ENCODE data around the gene KIZ. TPM values are rescaled to one million over a fixed set of nuclear protein-coding genes. Genes with fewer than 3 reads are reported as not detected.

The KIZ gene
- total RNA-seq, 1 experiment from 2014 or later: 31.8 TPM

DNA sequence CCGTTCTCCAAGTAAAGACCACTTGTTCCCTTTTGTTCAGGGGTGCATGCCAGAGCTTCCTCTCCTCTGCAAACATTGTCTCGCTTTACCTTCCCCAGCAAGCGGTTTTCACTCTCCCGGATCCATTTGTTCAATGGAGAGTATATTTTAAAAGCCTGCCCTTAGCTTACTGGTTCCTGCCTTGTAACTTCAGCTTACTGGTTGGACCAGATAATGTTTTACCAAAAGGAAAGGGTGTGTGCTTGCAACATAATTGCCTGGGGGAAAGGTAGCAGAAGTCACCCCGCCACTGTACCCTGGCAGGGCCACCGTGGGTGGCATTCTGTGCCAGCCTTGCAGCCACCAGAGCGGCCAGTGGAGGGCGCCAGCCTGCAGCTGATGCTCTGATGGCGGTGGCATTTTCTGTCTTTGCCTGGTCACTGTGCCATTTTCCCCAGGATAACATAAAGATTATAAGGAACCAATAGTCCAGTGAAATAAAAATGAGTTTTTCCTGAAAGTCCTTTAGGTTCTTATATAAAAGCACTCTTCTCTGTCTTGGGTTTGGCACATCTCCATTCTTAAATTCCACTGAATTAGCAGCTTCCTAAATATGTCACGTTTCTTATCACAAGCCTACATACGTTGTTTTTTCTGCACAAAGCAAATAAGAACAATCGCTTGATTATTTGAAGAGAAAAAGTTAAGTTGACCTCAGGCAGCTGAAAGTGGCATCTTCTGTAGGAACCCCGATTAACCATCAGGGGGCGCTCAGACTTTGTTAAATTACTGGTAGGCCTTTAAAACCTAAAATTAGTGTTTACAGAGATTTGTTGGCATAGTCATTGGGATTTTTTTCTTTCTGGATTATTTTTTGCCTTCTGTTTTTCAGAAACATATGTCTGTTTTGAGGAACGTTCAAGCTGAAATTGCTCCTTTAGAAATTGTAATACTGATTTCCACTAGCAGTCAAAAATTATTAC is 109.9 kb downstream of the KIZ start:
- Mint-ChIP-seq H3K9me3 (ENCODE audit: unreplicated experiment) (no peaks in the 10 kb centered on the region), H3K4me3 (ENCODE audit: unreplicated experiment) (no peak overlapping the region), H3K27me3 (ENCODE audit: insufficient read depth, unreplicated experiment) (no peaks in the 10 kb centered on the region), H3K27ac (ENCODE audit: unreplicated experiment) (no peak overlapping the region), H3K36me3 (ENCODE audit: insufficient read depth, unreplicated experiment) (no peaks in the 10 kb centered on the region), H3K4me1 (ENCODE audit: low read depth, unreplicated experiment) (no peaks in the 10 kb centered on the region)
- Histone ChIP-seq H3K4me3 (ENCODE audit: low read depth, low read length) (no peak overlapping the region), H3K36me3 (ENCODE audit: control insufficient read depth, insufficient read depth, low read length) (no peaks in the 10 kb centered on the region; the same call in 1 of the 2 replicates), H3K4me1 (no peaks in the 10 kb centered on the region), H3K9me3 (no peaks in the 10 kb centered on the region), H3K27me3 (replicated peaks; ENCODE audit: control insufficient read depth, insufficient read depth, low read length) (no peaks in the 10 kb centered on the region)
- DNase-seq: peak; percentile 60 to 75
- BruUV-seq (replicated peaks): no TSS peak
- CTCF ChIA-PET: interaction anchor here (0.5 to 3.0 kb wide), 7 partner anchors 10 to 399 kb away, joined by 3 to 34 read pairs (median 4); no protein-coding TSS in a partner anchor
- POLR2A ChIA-PET: no interaction called here
- intact Hi-C loops (cut with micrococcal nuclease; ENCODE audit: unreplicated experiment): loop anchor here (1.0 to 2.0 kb wide), 3 partner anchors 270 to 398 kb away; no protein-coding TSS in a partner anchor
- TF ChIP-seq, protein P1, sequence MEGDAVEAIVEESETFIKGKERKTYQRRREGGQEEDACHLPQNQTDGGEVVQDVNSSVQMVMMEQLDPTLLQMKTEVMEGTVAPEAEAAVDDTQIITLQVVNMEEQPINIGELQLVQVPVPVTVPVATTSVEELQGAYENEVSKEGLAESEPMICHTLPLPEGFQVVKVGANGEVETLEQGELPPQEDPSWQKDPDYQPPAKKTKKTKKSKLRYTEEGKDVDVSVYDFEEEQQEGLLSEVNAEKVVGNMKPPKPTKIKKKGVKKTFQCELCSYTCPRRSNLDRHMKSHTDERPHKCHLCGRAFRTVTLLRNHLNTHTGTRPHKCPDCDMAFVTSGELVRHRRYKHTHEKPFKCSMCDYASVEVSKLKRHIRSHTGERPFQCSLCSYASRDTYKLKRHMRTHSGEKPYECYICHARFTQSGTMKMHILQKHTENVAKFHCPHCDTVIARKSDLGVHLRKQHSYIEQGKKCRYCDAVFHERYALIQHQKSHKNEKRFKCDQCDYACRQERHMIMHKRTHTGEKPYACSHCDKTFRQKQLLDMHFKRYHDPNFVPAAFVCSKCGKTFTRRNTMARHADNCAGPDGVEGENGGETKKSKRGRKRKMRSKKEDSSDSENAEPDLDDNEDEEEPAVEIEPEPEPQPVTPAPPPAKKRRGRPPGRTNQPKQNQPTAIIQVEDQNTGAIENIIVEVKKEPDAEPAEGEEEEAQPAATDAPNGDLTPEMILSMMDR (IDR thresholded peaks at IDR 0.05; ENCODE audit: insufficient read depth in 1 of 2, low read depth in 1 of 2, low read length in 1 of 2, severe bottlenecking in 1 of 2, unreplicated experiment in 1 of 2): peak; percentile 70 to 87

DNA sequence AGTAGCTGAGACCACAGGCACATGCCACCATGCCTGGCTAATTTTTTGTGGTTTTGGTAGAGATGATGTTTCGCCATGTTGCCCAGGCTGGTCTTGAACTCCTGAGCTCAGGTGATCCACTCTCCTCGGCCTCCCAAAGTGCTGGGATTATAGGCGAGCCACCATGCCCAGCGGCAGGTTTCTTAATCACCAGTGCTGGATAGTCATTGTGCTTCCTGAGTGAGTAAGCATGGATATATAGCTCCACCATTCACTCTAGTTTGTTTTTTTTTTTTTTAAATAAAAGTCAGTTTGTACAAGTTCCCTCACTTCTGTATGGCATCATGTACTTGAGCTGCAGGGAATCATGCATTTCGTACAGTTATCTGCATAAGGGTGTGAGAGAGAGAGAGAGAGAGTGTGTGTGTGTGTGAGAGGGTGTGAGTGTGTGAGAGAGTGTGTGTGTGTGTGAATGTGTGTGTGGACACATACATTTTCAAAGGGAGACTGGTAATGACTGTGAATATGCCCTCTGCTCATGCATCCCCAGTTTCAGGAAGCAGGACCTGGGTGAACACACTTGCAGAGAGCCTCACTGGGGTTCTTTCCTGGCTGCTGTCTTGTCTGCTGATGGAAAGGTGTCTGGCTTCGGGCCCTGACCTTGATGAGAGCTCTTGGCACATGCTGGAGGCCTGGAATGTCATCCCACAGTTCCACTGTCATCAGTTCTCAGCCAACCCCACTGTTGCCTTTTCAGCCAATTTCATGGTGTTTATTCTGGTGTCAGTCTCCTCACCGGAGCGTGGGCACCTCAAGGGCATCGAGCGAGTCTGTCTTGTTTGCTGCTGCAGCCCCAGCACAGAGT is 112.3 kb downstream of the KIZ start:
- Mint-ChIP-seq H3K27ac (ENCODE audit: unreplicated experiment) (no peak overlapping the region), H3K4me1 (ENCODE audit: low read depth, unreplicated experiment) (no peaks in the 10 kb centered on the region), H3K4me3 (ENCODE audit: unreplicated experiment) (no peak overlapping the region), H3K9me3 (ENCODE audit: unreplicated experiment) (no peaks in the 10 kb centered on the region), H3K36me3 (ENCODE audit: insufficient read depth, unreplicated experiment) (no peaks in the 10 kb centered on the region), H3K27me3 (ENCODE audit: insufficient read depth, unreplicated experiment) (no peaks in the 10 kb centered on the region)
- ChIA-PET POLR2A (no interaction called here), CTCF (interaction anchor here (0.6 to 1.0 kb wide), 5 partner anchors 9 to 267 kb away, joined by 3 to 6 read pairs (median 3); no protein-coding TSS in a partner anchor)
- Histone ChIP-seq H3K4me1 (no peaks in the 10 kb centered on the region), H3K27me3 (replicated peaks; ENCODE audit: control insufficient read depth, insufficient read depth, low read length) (no peaks in the 10 kb centered on the region), H3K4me3 (ENCODE audit: low read depth, low read length) (no peak overlapping the region), H3K9me3 (no peaks in the 10 kb centered on the region), H3K36me3 (ENCODE audit: control insufficient read depth, insufficient read depth, low read length) (no peaks in the 10 kb centered on the region)
- BruUV-seq (replicated peaks): no TSS peak
- TF ChIP-seq, protein P1 (IDR thresholded peaks at IDR 0.05; ENCODE audit: insufficient read depth in 1 of 2, low read depth in 1 of 2, low read length in 1 of 2, severe bottlenecking in 1 of 2, unreplicated experiment in 1 of 2): no peak
- intact Hi-C loops (cut with micrococcal nuclease; ENCODE audit: unreplicated experiment): no loop called here
- DNase-seq: no peak

Measured in Caco-2 (cell line).